ENCODE results near the gene DOC2A. TPM values are rescaled to one million over a fixed set of nuclear protein-coding genes. Genes with fewer than 3 reads are reported as not detected.

DOC2A gene
- total RNA-seq, 6 donors from 2014 or later: 1.2 to 11.0 (median 6.5) TPM

- H3K27ac ChIP-seq: peak overlapping the region; percentile 33 to 92 (median 70)
- DNase-seq (peak in 1 of 2 donors; percentile 77), ATAC-seq (ENCODE audit: low FRiP score in 2 of 2) (no peak)
- TF ChIP-seq EP300 (IDR thresholded peaks at IDR 0.05): no peak
- TF ChIP-seq, protein P1, sequence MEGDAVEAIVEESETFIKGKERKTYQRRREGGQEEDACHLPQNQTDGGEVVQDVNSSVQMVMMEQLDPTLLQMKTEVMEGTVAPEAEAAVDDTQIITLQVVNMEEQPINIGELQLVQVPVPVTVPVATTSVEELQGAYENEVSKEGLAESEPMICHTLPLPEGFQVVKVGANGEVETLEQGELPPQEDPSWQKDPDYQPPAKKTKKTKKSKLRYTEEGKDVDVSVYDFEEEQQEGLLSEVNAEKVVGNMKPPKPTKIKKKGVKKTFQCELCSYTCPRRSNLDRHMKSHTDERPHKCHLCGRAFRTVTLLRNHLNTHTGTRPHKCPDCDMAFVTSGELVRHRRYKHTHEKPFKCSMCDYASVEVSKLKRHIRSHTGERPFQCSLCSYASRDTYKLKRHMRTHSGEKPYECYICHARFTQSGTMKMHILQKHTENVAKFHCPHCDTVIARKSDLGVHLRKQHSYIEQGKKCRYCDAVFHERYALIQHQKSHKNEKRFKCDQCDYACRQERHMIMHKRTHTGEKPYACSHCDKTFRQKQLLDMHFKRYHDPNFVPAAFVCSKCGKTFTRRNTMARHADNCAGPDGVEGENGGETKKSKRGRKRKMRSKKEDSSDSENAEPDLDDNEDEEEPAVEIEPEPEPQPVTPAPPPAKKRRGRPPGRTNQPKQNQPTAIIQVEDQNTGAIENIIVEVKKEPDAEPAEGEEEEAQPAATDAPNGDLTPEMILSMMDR (IDR thresholded peaks at IDR 0.05): no peak
- no peak for TF ChIP-seq POLR2AphosphoS5 (IDR thresholded peaks at IDR 0.05)
- TF ChIP-seq POLR2A (IDR thresholded peaks at IDR 0.05): no peak
- H3K4me1 ChIP-seq: peaks cover 17 to 68% (median 53%) of the 10 kb centered on the region in 4 donors
- H3K36me3 ChIP-seq: peaks cover 25 to 78% (median 65%) of the 10 kb centered on the region in 4 donors
- no peaks in the 10 kb centered on the region for H3K27me3 ChIP-seq
- WGBS, 2 donors: 80 to 90% methylated on average over 8 to 35 of the region's 35 CpGs
- no peaks in the 10 kb centered on the region for H3K9me3 ChIP-seq
- H3K4me3 ChIP-seq: no peak overlapping the region
Measured at GRCh38 chr16:29990883-29991570, 19.8 kb downstream of the DOC2A start.

- DNase-seq: peak in 1 of 2 donors; percentile 70
- TF ChIP-seq POLR2A (IDR thresholded peaks at IDR 0.05) (no peak), EP300 (IDR thresholded peaks at IDR 0.05) (no peak), POLR2AphosphoS5 (IDR thresholded peaks at IDR 0.05) (no peak)
- TF ChIP-seq, protein P1 (IDR thresholded peaks at IDR 0.05): no peak
- Histone ChIP-seq H3K4me1 (peaks cover 17 to 76% (median 59%) of the 10 kb centered on the region in 4 donors), H3K4me3 (peak overlapping the region in 1 of 4 donors; percentile 40), H3K27me3 (no peaks in the 10 kb centered on the region), H3K36me3 (peaks cover 35 to 88% (median 75%) of the 10 kb centered on the region in 4 donors), H3K27ac (peak overlapping the region; percentile 73 to 92 (median 80)), H3K9me3 (no peaks in the 10 kb centered on the region)
- peak in 1 of 2 donors; percentile 72 for ATAC-seq (ENCODE audit: low FRiP score in 2 of 2)
- 56 to 80% methylated on average over 2 of the region's 2 CpGs for WGBS, 2 donors
Measured at GRCh38 chr16:29990034-29990433, 20.8 kb downstream of the DOC2A start.

GRCh38 chr16:29989111-29989858 lies 21.5 kb downstream of the DOC2A start:
- DNase-seq: peak in 1 of 2 donors; percentile 87
- TF ChIP-seq POLR2AphosphoS5 (IDR thresholded peaks at IDR 0.05) (peak in 1 of 2 donors; percentile 22), EP300 (IDR thresholded peaks at IDR 0.05) (no peak), POLR2A (IDR thresholded peaks at IDR 0.05) (peak in 1 of 4 donors; percentile 56)
- TF ChIP-seq, protein P1 (IDR thresholded peaks at IDR 0.05): no peak
- peaks cover 40 to 96% (median 82%) of the 10 kb centered on the region in 4 donors for H3K36me3 ChIP-seq

GRCh38 chr16:29988346-29989075 lies 22.3 kb downstream of the DOC2A start:
- DNase-seq (peak in 1 of 2 donors; percentile 29), ATAC-seq (ENCODE audit: low FRiP score in 2 of 2) (no peak)
- 75 to 76% methylated on average over 15 to 16 of the region's 17 CpGs for WGBS, 2 donors
- peak overlapping the region; percentile 73 to 86 (median 80) for H3K27ac ChIP-seq
- H3K36me3 ChIP-seq: peaks cover 45 to 100% (median 87%) of the 10 kb centered on the region in 4 donors
- H3K4me1 ChIP-seq: peaks cover 4 to 69% (median 51%) of the 10 kb centered on the region in 4 donors
- H3K4me3 ChIP-seq: peak overlapping the region in 3 of 4 donors; percentile 14 to 40 (median 32)
- no peaks in the 10 kb centered on the region for H3K27me3 ChIP-seq
- no peaks in the 10 kb centered on the region for H3K9me3 ChIP-seq
- TF ChIP-seq EP300 (IDR thresholded peaks at IDR 0.05) (no peak), POLR2A (IDR thresholded peaks at IDR 0.05) (no peak), POLR2AphosphoS5 (IDR thresholded peaks at IDR 0.05) (no peak)
- TF ChIP-seq, protein P1 (IDR thresholded peaks at IDR 0.05): no peak

More at GRCh38 chr16:29989111-29989858, 21.5 kb downstream of the DOC2A start:
- Histone ChIP-seq H3K27ac (peak overlapping the region; percentile 73 to 86 (median 80)), H3K4me1 (peaks cover 10 to 70% (median 52%) of the 10 kb centered on the region in 4 donors), H3K27me3 (no peaks in the 10 kb centered on the region), H3K9me3 (no peaks in the 10 kb centered on the region), H3K4me3 (peak overlapping the region in 3 of 4 donors; percentile 14 to 40 (median 32))
- ATAC-seq (ENCODE audit: low FRiP score in 2 of 2): peak; percentile 15 to 74
- 66 to 79% methylated on average over 23 of the region's 23 CpGs for WGBS, 2 donors
